Fibroblast of skin of abdomen (primary cell): ENCODE measurements around the gene NUDT14.

Experiments
- DNase-seq: peaks from one replicate; pipeline ENCODE4 v3.0.0-alpha.2; 2013

NUDT14 gene

DNA sequence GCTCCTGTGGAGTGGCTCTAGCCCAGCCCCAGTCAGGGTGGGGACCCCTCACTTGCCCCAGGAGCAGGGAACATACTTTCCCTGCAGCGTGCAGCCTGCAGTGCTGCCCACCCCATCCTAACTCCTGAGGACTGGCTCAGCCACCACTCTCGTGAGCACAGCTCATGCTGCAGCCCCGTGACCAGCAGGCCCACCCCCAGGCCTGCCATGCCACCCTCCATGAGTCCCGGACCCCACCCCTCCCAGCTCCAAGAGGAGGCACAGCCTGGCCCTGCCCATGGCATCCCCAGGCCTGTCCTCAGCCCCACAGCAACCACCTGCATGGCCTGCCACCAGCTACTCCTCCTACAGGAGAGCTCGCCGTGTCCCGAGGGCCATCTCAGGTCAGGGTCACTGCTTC lies 8.6 kb downstream of the NUDT14 start:
- no peak for DNase-seq

GRCh38 chr14:105171004-105171673 lies 10.0 kb downstream of the NUDT14 start:
- no peak for DNase-seq

- no peak for DNase-seq
Observed at GRCh38 chr14:105169776-105170655, 11.1 kb downstream of the NUDT14 start.

- DNase-seq: no peak
Observed at GRCh38 chr14:105168979-105169507, 12.1 kb downstream of the NUDT14 start.

GRCh38 chr14:105168496-105168978 lies 12.6 kb downstream of the NUDT14 start, which contains the start of gene JAG2:
Gene JAG2, minus strand, starts transcription at chr14:105168776. Its CDS starts 356 bp downstream, at chr14:105168420.
- DNase-seq: no peak

DNA sequence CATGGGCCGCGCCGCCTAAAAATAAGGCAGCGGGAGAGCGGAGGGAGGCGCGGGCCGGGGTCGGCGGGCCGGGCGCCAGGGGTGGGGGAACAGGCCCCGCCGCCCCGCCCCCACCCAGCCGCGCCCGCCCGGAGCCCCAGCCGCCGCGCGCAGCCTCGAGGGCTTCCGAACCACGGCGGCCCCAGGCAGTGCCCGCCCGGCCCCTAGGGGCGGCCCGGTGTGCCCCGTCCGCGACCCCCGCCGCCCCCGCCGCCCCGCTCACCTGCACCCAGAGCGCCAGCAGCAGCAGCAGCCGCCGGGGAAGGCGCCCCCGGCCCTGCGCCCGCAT lies 13.1 kb downstream of the NUDT14 start:
- no peak for DNase-seq

- DNase-seq: no peak
Observed at GRCh38 chr14:105167303-105168092, 13.6 kb downstream of the NUDT14 start.

DNA sequence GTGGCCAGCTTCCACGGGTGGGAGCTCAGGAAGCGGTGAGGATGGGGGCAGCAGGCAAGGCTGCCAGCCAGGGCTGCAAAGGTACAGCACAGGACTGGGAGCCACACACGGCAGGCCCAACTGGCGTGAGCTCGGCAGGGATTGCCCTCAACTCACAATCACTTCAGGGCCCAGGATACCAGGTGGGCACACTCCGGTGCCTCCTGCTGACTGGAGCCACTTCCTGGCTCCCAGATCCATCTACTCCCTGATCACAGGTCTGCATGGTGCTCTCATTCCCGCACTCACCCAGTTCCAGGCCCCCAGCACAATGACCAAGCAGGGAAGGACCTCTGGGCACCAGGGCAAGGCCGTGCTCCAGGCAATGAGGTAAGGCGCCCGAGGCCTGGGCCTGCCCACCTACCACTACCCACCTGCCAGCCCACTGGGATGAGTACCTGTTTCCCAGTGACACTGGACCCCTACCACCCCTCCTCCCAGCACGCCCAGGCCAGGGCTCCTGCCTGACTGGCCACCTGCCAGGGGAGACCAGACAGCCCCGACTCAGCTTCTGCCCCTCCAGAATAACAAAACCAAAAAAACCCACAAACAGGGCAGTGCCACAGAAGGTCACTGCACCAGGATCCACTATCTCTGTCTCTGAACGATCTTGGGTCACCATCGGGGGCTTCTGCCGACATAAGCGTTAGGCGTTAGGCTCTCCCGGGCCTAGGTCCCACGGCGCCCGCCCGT lies 14.4 kb downstream of the NUDT14 start:
- no peak for DNase-seq

GRCh38 chr14:105165761-105166485 lies 15.2 kb downstream of the NUDT14 start:
- no peak for DNase-seq

DNA sequence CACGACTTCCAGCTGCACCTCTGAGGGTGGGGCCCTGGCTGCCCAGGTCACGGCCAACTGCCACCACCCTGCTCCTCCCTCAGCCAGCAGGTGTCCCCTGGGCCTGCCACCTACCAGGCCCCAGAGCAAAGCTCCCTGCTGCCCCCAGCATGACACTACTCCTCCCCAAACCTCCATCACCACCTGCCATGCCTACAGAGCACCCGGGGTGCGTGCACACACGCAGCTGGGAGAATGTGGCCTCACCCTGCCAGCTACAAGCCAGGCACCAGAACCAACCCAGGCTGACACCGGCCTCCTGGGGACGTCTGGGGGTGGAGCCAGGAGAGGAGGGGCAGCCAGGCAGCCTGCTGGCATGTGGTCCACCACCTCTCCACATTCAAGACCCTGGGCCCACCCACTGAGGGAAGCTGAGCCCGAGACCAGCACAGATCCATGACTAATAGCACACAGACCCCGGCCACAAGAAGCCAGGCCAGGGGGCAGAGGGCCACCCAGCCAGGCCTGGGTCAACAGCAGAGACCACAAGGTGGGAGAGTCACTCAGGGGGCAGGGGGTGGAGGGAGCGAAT lies 15.9 kb downstream of the NUDT14 start:
- DNase-seq: no peak

GRCh38 chr14:105163040-105163742 lies 17.9 kb downstream of the NUDT14 start:
- DNase-seq: no peak

DNA sequence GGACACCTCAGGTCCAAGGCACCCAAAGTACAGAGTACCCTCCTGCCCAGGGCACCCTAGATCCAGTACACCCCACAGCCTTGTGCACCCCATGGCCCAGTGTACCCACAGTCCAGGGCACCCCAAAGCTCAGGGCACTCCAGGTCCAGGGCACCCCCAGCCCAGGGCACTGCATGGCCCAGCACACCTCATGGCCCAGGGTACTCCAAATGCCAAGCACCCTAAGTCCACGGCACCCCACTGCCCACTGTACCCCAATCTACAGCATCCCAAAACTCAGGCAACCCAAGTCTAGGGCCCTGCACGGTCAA lies 18.5 kb downstream of the NUDT14 start:
- no peak for DNase-seq

DNA sequence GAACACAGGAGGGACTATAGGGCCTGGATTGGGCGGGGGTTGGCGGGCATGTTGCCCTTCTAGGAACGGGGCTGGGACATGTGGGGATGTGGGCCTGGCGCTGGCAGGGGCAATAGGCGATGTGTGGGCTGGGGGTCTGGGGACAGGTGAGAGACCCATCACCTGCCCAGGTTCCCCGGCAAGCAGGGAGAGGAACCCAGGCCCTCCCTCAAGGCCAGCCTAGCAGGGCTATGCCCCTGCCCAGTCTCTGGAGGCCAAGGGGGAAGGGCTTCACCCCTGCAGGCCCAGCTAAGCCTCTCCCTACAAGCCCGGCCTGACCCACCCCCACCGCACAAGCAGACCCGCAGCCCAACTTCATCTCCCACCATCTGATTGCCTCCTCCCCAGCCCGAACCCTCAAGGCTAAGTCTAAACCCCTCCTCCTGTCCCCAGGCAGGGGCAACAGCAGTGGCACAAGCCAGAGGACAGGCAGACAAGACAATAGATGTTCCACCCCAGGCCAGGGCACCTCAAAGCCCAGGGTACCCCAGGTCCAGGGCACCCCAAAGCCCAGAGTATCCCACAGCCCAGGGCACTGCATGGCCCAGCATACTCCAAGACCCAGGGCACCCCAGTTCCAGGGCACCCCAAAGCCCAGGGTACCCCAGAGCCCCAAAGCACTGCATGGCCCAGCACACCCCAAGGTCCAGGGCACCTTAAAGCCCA lies 19.0 kb downstream of the NUDT14 start:
- DNase-seq: no peak

DNA sequence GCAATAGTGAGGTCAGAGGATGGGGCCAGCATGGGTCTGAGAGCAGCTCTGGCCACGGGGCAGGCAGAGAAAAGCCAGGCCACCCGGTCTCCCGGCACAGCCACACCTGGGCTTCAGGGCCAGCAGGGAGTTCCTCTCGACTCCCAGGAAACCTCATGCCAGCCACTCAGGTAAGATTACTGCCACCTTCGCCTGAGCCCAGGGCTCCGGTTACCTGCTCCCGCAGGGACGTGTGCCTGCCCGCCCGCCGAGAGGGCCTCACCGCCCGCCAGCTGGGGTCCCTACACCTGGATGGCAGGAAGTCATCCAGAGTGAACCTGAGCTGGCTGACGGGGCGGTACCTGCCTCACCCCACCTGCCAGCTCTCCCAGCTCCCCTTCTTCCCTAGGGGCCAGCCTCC lies 19.8 kb downstream of the NUDT14 start:
- no peak for DNase-seq

- DNase-seq: no peak
Observed at GRCh38 chr14:105160776-105161175, 20.3 kb downstream of the NUDT14 start.

GRCh38 chr14:105159344-105159743 lies 21.8 kb downstream of the NUDT14 start:
- DNase-seq: no peak

DNA sequence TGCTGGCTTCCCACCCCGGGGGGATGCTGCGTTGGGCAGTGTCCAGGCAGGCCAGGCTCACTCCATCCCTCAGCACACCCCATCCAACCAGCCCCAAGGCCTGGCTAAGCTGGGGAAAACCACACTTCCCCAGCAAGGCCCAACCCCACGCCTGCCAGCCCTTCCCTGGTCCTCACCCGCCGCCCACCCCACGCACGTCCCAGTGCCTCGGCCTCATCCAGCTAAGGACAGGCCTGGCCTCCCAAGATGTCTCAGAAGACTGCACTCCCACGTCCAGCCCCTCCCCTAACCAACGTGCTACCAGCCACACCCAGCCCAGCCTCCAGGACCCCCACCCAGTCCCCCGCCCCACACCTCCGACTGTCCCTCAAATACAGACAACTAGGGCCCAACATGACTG lies 22.3 kb downstream of the NUDT14 start:
- no peak for DNase-seq

DNA sequence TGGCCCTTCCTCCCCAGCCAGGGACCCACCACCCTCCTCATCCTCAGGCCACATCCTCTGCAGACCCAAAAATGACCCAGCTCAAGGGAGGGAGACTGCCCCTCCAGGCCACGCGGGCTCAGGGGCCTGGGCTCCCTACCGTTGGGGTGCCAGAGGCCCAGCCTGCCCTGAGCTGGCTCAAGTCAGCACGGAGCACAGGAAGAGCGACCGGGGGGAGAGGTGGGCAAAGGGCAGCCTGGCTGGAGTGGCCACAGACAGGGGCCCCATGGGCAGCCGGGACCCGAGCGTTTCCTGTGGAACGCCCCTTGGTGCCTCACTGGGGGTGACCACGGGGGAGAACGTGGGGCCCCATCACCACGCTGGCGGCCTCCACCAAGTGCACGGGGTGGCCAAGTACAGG lies 23.2 kb downstream of the NUDT14 start:
- no peak for DNase-seq

DNA sequence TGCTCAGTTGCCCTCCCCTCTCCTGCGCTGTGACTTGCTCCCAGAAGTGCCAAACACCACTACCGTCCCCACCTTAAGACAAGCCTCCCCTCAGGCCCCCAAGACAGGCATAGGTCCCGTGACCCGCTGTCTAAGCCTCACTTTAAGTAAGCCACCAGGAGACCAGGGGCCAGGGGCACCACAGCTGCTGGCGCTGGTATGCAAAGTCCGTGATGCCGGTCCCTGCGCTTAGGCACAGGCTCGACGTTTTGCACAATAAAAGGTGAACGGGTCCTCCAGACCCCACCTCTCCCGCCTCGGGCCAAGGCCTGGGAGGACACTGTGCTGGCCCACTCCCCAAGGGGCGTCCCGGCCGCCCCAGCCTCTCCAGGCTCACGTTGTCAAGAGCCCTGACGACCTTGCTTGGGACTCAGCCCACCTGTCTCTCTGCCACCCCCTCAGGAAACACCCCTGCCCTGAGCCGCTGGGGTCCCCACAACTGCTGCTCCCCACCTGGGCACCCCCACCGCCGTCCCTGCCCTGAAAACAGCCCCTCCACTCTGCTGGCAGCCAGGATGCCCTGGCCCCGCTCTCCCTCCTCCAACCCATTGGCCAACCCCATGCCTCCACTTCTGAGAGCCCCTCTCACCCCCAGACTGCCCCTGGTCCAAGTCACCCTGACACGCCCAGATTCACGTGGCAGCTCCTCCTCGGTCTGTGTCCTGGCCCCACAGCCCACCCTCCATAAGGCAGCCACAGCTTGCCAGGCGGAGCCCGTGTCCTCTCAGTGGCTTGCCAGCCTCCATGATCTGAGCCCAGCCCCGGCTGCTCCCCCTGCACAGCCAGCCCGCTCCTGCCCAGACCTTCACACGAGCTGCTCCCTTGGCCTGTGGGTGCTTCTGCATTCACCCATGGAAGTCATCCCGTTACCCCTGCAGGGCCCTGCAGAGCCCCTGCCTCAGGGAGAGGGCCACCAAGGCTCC lies 24.4 kb downstream of the NUDT14 start:
- DNase-seq: no peak
